NCI-H2196 (cell line): ENCODE data around the gene HOXB2.

Experiments used
- DNase-seq: peaks from one replicate; lab custom pipeline; 2025; ENCODE audit not compliant: unreplicated experiment; lab: John Stamatoyannopoulos, UW

The HOXB2 gene

GRCh38 chr17:48494335-48494734 lies 50.6 kb downstream of the HOXB2 start:
- no peak for DNase-seq
